Peyer's patch (tissue), 4 donors: ENCODE results near the gene SALL4. TPM values are rescaled to one million over a fixed set of nuclear protein-coding genes. Genes with fewer than 3 reads are reported as not detected.
"Not testable (repeated sequence)": the region's sequence is repeated elsewhere in the genome, so short reads cannot be mapped to it uniquely, and the experiment has no call there.

Experiments
- DNase-seq, 3 donors: peaks; one replicate each; pipeline ENCODE4 v3.0.0-alpha.2; 2017 to 2019
- H3K27ac ChIP-seq, 4 donors: fragments of 200-600 bp; sonication (generic); one replicate each; pipeline ENCODE4 v1.5.1; 2016 to 2019
- H3K27me3 ChIP-seq, 2 donors: fragments of 200-600 bp; sonication (generic); one replicate each; pipeline ENCODE4 v1.5.1; 2019
- H3K36me3 ChIP-seq, 3 donors: fragments of 200-600 bp; sonication (generic); one replicate each; pipeline ENCODE4 v1.5.1; 2016 to 2019
- H3K4me1 ChIP-seq, 4 donors: fragments of 200-600 bp; sonication (generic); one replicate each; pipeline ENCODE4 v1.5.1; 2016 to 2019
- H3K4me3 ChIP-seq, 4 donors: fragments of 200-600 bp; sonication (generic); 1 replicate in 3 of 4; 2 replicates in 1 of 4; pipeline ENCODE4 v1.5.1; 2016 to 2019; ENCODE audit warnings: mild to moderate bottlenecking in 1 of 4
- H3K9me3 ChIP-seq, 4 donors: fragments of 200-600 bp; sonication (generic); one replicate each; pipeline ENCODE4 v1.5.1; 2016 to 2019; ENCODE audit warnings: mild to moderate bottlenecking in 1 of 4
- POLR2A ChIP-seq, 2 donors: fragments of 450-650 bp; IDR thresholded peaks; one replicate each; pipeline ENCODE4 v1.5.1; 2017; ENCODE audit warnings: antibody characterized with exemption in 2 of 2, mild to moderate bottlenecking in 2 of 2, moderate library complexity in 2 of 2
- total RNA-seq, 4 donors: library from RNA; depleted of rRNA; stranded (reverse); fragments of >200 nt; gene quantifications; one replicate each; pipeline ENCODE4 v1.1.0, GENCODE V29; 2016
- TF ChIP-seq, protein P1 (sequence below), 6 experiments: fragments of 450-650 bp in 4 of 6; fragments of 200-600 bp in 2 of 6; sonication (generic) in 1 of 6; IDR thresholded peaks; one replicate each; pipeline ENCODE4 v1.5.1; 2017 to 2019; ENCODE audit warnings: antibody characterized with exemption in 6 of 6, mild to moderate bottlenecking in 3 of 6, moderate library complexity in 1 of 6

The SALL4 gene
- total RNA-seq, 4 donors from 2014 or later = 1.7 to 13.2 TPM; not detected in 2

DNA sequence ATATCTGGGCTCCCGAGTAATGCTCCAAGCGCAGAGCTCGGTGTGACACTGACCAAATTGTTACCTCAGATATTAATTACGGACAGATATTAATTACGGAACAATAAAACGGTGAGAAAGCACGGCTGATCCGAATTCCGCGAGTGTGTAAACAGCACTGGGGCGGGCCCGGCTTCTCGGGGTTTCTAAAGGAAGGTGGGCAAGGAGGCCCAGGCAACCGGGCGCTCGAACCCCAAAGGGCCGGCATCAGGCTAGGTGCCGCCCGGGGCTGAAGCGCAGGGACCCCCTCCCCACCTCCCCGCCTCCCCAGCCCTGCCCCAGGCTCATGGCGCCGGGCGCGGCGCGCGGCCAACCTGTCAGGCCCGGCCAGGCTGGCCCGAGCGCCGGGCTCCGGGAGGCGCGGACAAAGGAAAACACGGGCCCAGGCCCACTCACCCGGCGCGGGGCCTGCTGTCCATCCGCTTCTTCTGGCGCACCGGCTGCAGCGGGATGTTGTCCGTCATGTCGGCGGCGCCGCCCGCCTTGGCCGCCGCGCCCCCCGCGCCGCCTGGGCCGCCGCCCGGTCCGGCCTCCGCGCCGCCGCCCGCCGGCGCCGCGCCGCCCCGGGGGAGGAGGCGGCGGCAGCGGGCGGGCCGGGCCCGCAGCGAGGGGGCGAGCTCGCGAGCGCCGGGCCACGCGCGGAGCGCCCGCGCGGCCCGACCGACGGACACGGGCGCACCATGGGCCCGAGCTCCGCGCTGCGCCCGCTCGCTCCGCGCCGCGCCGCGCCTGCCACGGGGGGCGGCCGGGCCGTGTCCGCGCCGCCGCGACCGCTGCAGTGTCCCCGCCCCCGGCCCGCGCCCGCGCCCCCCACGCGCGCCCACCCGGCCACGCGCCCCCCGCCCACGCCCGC lies 34.2 kb downstream of the SALL4 start, which contains the start of gene ATP9A:
TSS of gene ATP9A (minus strand) at position 524 of the 892 bp plus-strand sequence. CDS start at position 503, 21 bp downstream.
- Histone ChIP-seq H3K4me1 (peaks cover 0 to 8% (median 2%) of the 10 kb centered on the region in 4 donors), H3K27ac (peak within 1 kb of the TSS; percentile 60 to 90 (median 74)), H3K4me3 (peak within 1 kb of the TSS; percentile 48 to 99 (median 69)), H3K9me3 (no peaks in the 10 kb centered on the region), H3K27me3 (no peaks in the 10 kb centered on the region), H3K36me3 (no peaks in the 10 kb centered on the region)
- TF ChIP-seq POLR2A (IDR thresholded peaks at IDR 0.05) = no peak
- TF ChIP-seq, protein P1, sequence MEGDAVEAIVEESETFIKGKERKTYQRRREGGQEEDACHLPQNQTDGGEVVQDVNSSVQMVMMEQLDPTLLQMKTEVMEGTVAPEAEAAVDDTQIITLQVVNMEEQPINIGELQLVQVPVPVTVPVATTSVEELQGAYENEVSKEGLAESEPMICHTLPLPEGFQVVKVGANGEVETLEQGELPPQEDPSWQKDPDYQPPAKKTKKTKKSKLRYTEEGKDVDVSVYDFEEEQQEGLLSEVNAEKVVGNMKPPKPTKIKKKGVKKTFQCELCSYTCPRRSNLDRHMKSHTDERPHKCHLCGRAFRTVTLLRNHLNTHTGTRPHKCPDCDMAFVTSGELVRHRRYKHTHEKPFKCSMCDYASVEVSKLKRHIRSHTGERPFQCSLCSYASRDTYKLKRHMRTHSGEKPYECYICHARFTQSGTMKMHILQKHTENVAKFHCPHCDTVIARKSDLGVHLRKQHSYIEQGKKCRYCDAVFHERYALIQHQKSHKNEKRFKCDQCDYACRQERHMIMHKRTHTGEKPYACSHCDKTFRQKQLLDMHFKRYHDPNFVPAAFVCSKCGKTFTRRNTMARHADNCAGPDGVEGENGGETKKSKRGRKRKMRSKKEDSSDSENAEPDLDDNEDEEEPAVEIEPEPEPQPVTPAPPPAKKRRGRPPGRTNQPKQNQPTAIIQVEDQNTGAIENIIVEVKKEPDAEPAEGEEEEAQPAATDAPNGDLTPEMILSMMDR (IDR thresholded peaks at IDR 0.05) = peak in 1 of 6 experiments; percentile 1
- peak in 2 of 3 donors; percentile 51 to 65 for DNase-seq

DNA sequence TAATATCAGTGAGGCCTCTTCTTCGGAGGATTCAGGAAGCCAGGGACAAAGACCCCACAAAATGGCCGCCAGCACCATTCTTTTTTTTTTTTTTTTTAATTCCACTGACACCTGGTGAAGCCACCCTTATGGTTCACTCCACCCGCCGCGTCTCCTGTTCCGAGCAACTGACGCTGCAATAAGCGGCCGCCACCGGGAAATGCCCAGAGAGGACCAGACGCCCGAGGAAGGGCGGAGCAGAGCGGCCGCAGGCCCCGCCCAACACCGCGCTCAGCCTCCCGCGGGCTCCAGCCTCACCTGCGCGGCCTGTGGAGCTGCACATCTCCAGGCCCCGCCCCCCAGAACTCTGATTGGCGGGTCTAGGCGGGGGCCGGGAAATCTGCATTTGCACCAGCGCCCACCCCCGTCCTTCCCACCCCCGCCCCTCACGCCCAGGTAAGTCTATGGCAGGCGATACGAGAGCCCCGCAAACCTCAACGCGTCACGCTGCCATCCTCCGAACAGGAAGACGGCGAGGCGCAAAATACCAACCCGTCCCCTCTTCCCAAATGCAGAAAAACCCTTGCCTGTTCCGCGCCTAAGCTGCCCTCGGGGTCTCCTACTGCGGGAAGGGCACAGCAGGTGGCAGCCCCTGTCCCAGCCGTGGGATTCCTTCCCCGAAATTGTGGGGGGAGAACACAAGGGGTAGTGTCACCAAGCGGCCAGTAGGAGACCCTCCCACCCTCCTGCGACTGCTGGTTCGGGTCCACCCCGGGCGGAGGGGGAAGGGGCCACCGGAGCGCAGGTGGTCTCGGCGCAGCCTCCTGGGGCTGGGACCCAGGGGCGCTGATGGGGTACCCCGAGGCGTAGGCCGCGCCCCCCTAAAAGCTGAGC lies 35.1 kb downstream of the SALL4 start:
- DNase-seq = peak; percentile 51 to 95 (median 92)
- H3K4me1 ChIP-seq = peaks cover 0 to 8% (median 2%) of the 10 kb centered on the region in 4 donors
- TF ChIP-seq POLR2A (IDR thresholded peaks at IDR 0.05) = peak; percentile 58 to 77
- TF ChIP-seq, protein P1 (IDR thresholded peaks at IDR 0.05) = peak in 4 of 6 experiments; percentile 13 to 53 (median 44)
- no peaks in the 10 kb centered on the region for H3K36me3 ChIP-seq
- H3K9me3 ChIP-seq = no peaks in the 10 kb centered on the region
- no peaks in the 10 kb centered on the region for H3K27me3 ChIP-seq
- H3K4me3 ChIP-seq = peak overlapping the region; percentile 48 to 99 (median 69)
- H3K27ac ChIP-seq = peak overlapping the region; percentile 38 to 90 (median 74)

DNA sequence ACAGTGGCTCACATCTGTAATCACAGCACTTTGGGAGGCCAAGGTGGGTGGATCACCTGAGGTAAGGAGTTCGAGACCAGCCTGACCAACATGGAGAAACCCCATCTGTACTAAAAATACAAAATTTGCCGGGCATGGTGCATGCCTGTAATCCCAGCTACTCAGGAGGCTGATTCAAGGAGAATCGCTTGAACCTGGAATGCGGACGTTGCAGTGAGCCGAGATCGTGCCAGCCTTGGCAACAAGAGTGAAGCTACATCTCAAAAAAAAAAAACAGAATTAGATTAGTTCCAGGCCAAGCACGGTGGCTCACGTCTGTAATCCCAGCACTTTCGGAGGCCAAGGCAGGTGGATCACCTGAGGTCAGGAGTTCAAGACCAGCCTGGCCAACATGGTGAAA lies 36.9 kb downstream of the SALL4 start:
- H3K4me1 ChIP-seq, H3K36me3 ChIP-seq, H3K4me3 ChIP-seq, H3K9me3 ChIP-seq, H3K27me3 ChIP-seq, DNase-seq, H3K27ac ChIP-seq: not testable (repeated sequence)

DNA sequence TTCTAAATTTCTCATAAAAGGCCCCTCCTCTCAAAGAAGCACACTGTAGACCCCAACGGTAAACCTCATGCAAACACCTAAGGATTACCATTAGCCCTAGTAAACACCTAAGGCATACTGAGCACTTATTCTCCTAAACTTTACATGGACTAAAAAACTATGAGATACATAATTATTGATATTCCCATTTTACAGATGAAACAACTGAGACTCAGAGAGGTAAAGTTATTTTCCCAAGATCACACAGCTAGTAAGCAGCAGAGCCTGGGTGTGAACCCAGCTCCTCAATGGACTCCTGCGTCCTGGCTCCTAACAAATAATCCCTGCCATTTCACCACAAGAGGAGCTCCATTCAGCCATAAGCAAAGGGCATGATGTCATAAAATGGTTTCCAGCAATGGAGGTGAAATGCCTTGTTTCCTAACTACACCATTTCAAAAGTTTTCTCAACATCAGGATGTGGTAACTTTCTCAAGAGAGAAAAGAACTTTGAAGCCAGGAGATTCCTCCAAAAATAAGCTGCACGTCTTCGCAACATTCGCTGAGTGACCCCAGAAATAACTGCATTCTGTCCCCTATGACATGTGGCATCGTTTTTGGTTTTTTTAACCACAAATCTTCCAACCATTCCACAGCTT lies 38.2 kb downstream of the SALL4 start:
- Histone ChIP-seq H3K4me3 (no peak overlapping the region), H3K9me3 (no peaks in the 10 kb centered on the region), H3K27me3 (no peaks in the 10 kb centered on the region), H3K27ac (no peak overlapping the region), H3K36me3 (no peaks in the 10 kb centered on the region), H3K4me1 (peaks cover 0 to 10% (median 4%) of the 10 kb centered on the region in 4 donors)
- no peak for TF ChIP-seq POLR2A (IDR thresholded peaks at IDR 0.05)
- TF ChIP-seq, protein P1 (IDR thresholded peaks at IDR 0.05) = no peak
- DNase-seq = no peak

DNA sequence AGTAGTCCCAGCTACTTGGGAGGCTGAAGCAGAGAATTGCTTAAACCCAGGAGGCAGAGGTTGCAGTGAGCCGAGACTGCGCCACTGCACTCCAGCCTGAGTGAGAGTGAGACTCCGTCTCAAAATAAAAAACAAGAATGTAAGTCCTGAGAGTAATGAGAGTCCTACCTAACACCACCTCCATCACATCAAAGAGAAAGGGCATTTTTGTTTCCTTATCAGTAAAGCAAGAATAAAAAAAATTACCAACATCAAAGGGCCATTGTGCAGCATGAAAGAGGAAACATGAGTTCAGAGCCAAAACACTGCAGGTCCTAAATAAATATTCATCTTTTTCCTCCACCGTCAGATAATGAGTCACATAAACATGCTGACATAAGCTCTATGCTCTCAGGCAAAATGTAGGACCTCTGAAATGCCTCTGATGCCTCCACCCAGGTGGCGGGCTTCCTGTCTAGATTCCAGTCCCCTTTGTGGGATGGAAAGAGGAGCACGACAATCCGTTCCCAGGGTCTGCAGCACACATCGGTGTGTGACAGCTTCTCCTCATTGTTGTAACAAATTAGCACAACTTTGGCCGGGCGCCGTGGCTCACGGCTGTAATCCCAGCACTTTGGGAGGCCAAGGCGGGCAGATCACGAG lies 41.3 kb downstream of the SALL4 start:
- H3K27ac ChIP-seq = peak overlapping the region in 3 of 4 donors; percentile 64 to 87 (median 68)
- TF ChIP-seq, protein P1 (IDR thresholded peaks at IDR 0.05) = no peak
- TF ChIP-seq POLR2A (IDR thresholded peaks at IDR 0.05) = no peak
- H3K4me3 ChIP-seq = peak overlapping the region in 1 of 4 donors; percentile 33
- no peaks in the 10 kb centered on the region for H3K27me3 ChIP-seq
- peaks cover 0 to 9% (median 0%) of the 10 kb centered on the region in 4 donors for H3K4me1 ChIP-seq
- no peak for DNase-seq
- H3K9me3 ChIP-seq = no peaks in the 10 kb centered on the region
- H3K36me3 ChIP-seq = no peaks in the 10 kb centered on the region
